Heart left ventricle (tissue), 16 donors: Measurements from ENCODE around the gene S100A3. TPM values are rescaled to one million over a fixed set of nuclear protein-coding genes. Genes with fewer than 3 reads are reported as not detected.

ENCODE experiments used
- ATAC-seq, 4 donors: fragments of 200-7000 bp; cut with Tn5 transposase; one replicate each; pipeline ENCODE4 v1.9.1; 2020 to 2022; ENCODE audit warnings: moderate library complexity in 4 of 4, mild to moderate bottlenecking in 3 of 4, moderate number of reproducible peaks in 1 of 4
- DNase-seq, 5 donors: peaks; one replicate each; pipeline ENCODE4 v3.0.0-alpha.2; 2020
- H3K27ac ChIP-seq, 12 donors: fragments of 200-600 bp; sonication (generic) in 4 of 12; one replicate each; pipeline versions ENCODE4 v1.5.0 to v1.8.0; 2016 to 2022; ENCODE audit warnings: mild to moderate bottlenecking in 2 of 12
- H3K27me3 ChIP-seq, 9 donors: fragments of 200-600 bp; sonication (generic) in 2 of 9; one replicate each; pipeline versions ENCODE4 v1.5.1 to v1.8.0; 2016 to 2022; ENCODE audit warnings: mild to moderate bottlenecking in 3 of 9
- H3K36me3 ChIP-seq, 9 donors: fragments of 200-600 bp; sonication (generic) in 2 of 9; one replicate each; pipeline versions ENCODE4 v1.5.0 to v1.8.0; 2018 to 2022; ENCODE audit warnings: mild to moderate bottlenecking in 2 of 9
- H3K4me1 ChIP-seq, 12 donors: fragments of 200-600 bp; sonication (generic) in 4 of 12; one replicate each; pipeline versions ENCODE4 v1.5.0 to v1.8.0; 2016 to 2022; ENCODE audit warnings: mild to moderate bottlenecking in 3 of 12
- H3K4me3 ChIP-seq, 12 donors: fragments of 200-600 bp; sonication (generic) in 4 of 12; one replicate each; pipeline versions ENCODE4 v1.5.0 to v1.8.0; 2017 to 2022; ENCODE audit warnings: mild to moderate bottlenecking in 9 of 12, moderate library complexity in 4 of 12
- H3K9me3 ChIP-seq, 12 donors: fragments of 200-600 bp; sonication (generic) in 4 of 12; one replicate each; pipeline versions ENCODE4 v1.5.0 to v1.8.0; 2016 to 2022; ENCODE audit warnings: mild to moderate bottlenecking in 1 of 12
- POLR2A ChIP-seq, 2 donors: fragments of 450-650 bp; IDR thresholded peaks; one replicate each; pipeline ENCODE4 v1.6.1; 2017; ENCODE audit warnings: antibody characterized with exemption in 2 of 2, mild to moderate bottlenecking in 2 of 2, moderate library complexity in 2 of 2
- WGBS, 4 donors: extraction: QIAGEN DNeasy Blood & Tissue Kit in 2 of 4; methylation state at CpG; one replicate each; pipeline versions ENCODE4 v1.1.5 to v1.1.7; 2013 to 2018; 5-methylcytosine and 5-hydroxymethylcytosine counted together
- intact Hi-C, 10 donors: fragments of 100-400 bp; cut with DNase I; formaldehyde crosslinking; loops; one replicate each; pipeline versions ENCODE4 v1.11.1 to v1.14.2; 2022
- polyA plus RNA-seq, 2 donors: library from polyadenylated mRNA; stranded (reverse); fragments of 200-250 nt; gene quantifications; one replicate each; pipeline ENCODE4 v1.2.3, GENCODE V29; 2013
- total RNA-seq, 9 donors: library from RNA; depleted of rRNA in 2 of 9; stranded (reverse); fragments of >200 nt in 2 of 9; fragmentation: NEBNext Ultra II Directional in 3 of 9; extraction: Animal tissue kit (Norgen Biotek cat#: 25700) in 3 of 9; gene quantifications; one replicate each; pipeline versions ENCODE4 v1.1.0 to v1.2.4, GENCODE V29; 2016 to 2023
- TF ChIP-seq, protein P1 (sequence below), 12 donors: fragments of 200-600 bp; sonication (generic) in 4 of 12; IDR thresholded peaks; one replicate each; pipeline versions ENCODE4 v1.5.0 to v1.8.0; 2018 to 2022; ENCODE audit warnings: antibody characterized with exemption in 12 of 12, mild to moderate bottlenecking in 5 of 12
- donor health status: ischemic (EF 13 %, LVEDD 7.1; RV severe dilation, severe dysfunction).
- donor health status: healthy with polysubstance abuse.
- donor health status: DM: no; HTN: yes; CAD: no.
- donor health status: DM: no; HTN: no; CAD: no.
- donor health status: ischemic (EF 25% LVEDD 6.9; RV normal size, moderate dysfunction).
- donor health status: ischemic (EF 25% LVEDD 5.7; RV mildly dilated, moderate dysfunction).
- donor health status: healthy.
- donor health status: DM: yes; HTN: yes; CAD: no.
- donor health status: ischemic (EF 35%, LVEDD 5.7; RV mildly dilated, moderate dysfunction).
- donor health status: nonischemic (EF 11% LVEDD 7.7; RV severe dilation, severe dysfunction).
- donor health status: DM: yes; HTN: yes; CAD: no.
- donor health status: PGD.
- donor health status: ischemic (EF 29% LVEDD 5.4; RV normal size, mild dysfunction).
- donor health status: nonischemic (EF 23%, LVEDD 6.1; RV moderate dilation, normal function).

Gene S100A3
- total and polyA plus RNA-seq, 11 donors, result 0.57 to 5.9 (median 1.1) TPM; not detected in 2

DNA sequence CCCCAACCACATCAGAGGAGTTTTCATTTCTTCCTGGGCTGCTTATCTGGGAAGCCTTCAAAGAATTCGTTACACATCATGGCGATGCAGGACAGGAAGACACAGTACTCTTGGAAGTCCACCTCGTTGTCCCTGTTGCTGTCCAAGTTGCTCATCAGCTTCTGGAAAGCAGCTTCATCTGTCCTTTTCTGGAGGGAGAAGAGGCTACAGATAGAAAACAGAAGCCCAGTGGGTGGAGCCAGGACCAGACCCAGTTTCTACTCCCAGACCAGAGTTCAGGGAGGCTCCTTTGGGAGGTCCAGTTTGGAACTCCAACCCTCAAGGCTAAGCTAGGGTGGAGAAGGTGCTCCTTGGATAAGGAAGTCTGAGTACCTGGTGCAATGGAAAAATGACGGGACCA lies 5.3 kb downstream of the S100A3 start:
- intact Hi-C loops, result no loop called here
- Histone ChIP-seq H3K9me3 (no peaks in the 10 kb centered on the region), H3K36me3 (peaks cover 0 to 18% (median 0%) of the 10 kb centered on the region in 9 donors), H3K4me3 (peak overlapping the region in 8 of 12 donors; percentile 40 to 71 (median 57)), H3K27ac (peak overlapping the region in 4 of 12 donors; percentile 73 to 93 (median 86)), H3K4me1 (peaks cover 9 to 93% (median 31%) of the 10 kb centered on the region in 12 donors), H3K27me3 (no peaks in the 10 kb centered on the region)
- ATAC-seq (no peak), DNase-seq (no peak)
- 83 to 91% (median 87%) methylated on average over 4 of the region's 4 CpGs for WGBS, 4 donors
- TF ChIP-seq, protein P1, sequence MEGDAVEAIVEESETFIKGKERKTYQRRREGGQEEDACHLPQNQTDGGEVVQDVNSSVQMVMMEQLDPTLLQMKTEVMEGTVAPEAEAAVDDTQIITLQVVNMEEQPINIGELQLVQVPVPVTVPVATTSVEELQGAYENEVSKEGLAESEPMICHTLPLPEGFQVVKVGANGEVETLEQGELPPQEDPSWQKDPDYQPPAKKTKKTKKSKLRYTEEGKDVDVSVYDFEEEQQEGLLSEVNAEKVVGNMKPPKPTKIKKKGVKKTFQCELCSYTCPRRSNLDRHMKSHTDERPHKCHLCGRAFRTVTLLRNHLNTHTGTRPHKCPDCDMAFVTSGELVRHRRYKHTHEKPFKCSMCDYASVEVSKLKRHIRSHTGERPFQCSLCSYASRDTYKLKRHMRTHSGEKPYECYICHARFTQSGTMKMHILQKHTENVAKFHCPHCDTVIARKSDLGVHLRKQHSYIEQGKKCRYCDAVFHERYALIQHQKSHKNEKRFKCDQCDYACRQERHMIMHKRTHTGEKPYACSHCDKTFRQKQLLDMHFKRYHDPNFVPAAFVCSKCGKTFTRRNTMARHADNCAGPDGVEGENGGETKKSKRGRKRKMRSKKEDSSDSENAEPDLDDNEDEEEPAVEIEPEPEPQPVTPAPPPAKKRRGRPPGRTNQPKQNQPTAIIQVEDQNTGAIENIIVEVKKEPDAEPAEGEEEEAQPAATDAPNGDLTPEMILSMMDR (IDR thresholded peaks at IDR 0.05), result no peak
- no peak for TF ChIP-seq POLR2A (IDR thresholded peaks at IDR 0.05)

- no peaks in the 10 kb centered on the region for H3K9me3 ChIP-seq
- no peaks in the 10 kb centered on the region for H3K27me3 ChIP-seq
- peak overlapping the region in 3 of 12 donors; percentile 6 to 93 (median 86) for H3K27ac ChIP-seq
- DNase-seq, result no peak
- intact Hi-C loops, result no loop called here
- H3K36me3 ChIP-seq, result peaks cover 0 to 18% (median 0%) of the 10 kb centered on the region in 9 donors
- TF ChIP-seq, protein P1 (IDR thresholded peaks at IDR 0.05), result no peak
- no peak for TF ChIP-seq POLR2A (IDR thresholded peaks at IDR 0.05)
- peaks cover 3 to 90% (median 26%) of the 10 kb centered on the region in 12 donors for H3K4me1 ChIP-seq
- peak overlapping the region in 2 of 12 donors; percentile 66 to 68 for H3K4me3 ChIP-seq
- 82 to 89% (median 85%) methylated on average over 13 of the region's 13 CpGs for WGBS, 4 donors
- ATAC-seq, result no peak
Observed at GRCh38 chr1:153542956-153543711, 5.9 kb downstream of the S100A3 start.

- Histone ChIP-seq H3K36me3 (peaks cover 0 to 18% (median 0%) of the 10 kb centered on the region in 9 donors), H3K27me3 (no peaks in the 10 kb centered on the region), H3K4me3 (no peak overlapping the region), H3K4me1 (peaks cover 3 to 81% (median 26%) of the 10 kb centered on the region in 12 donors), H3K27ac (peak overlapping the region in 5 of 12 donors; percentile 1 to 84 (median 37)), H3K9me3 (no peaks in the 10 kb centered on the region)
- no peak for DNase-seq
- ATAC-seq, result no peak
- intact Hi-C loops, result no loop called here
- 75 to 80% (median 77%) methylated on average over 12 to 13 of the region's 13 CpGs for WGBS, 4 donors
- TF ChIP-seq, protein P1 (IDR thresholded peaks at IDR 0.05), result no peak
- no peak for TF ChIP-seq POLR2A (IDR thresholded peaks at IDR 0.05)
Observed at GRCh38 chr1:153541641-153542590, 7.1 kb downstream of the S100A3 start.
